Measurements from ENCODE around the gene GBGT1. TPM values are rescaled to one million over a fixed set of nuclear protein-coding genes. Genes with fewer than 3 reads are reported as not detected.

Gene GBGT1
- total RNA-seq, 2 experiments from 2014 or later, result 3.9 to 4.7 TPM

- H3K36me3 Mint-ChIP-seq (ENCODE audit: low read depth), result no peaks in the 10 kb centered on the region
- peaks cover 14% of the 10 kb centered on the region for H3K4me1 Mint-ChIP-seq (ENCODE audit: low read depth)
- H3K4me3 Mint-ChIP-seq, result no peak overlapping the region
- no peak for DNase-seq
- H3K27ac Mint-ChIP-seq, result no peak overlapping the region
- no peaks in the 10 kb centered on the region for H3K9me3 Mint-ChIP-seq
- peaks cover 19% of the 10 kb centered on the region for H3K27me3 Mint-ChIP-seq (ENCODE audit: low read depth)
- intact Hi-C loops (cut with micrococcal nuclease), result loop anchor here (5.0 kb wide), 1 partner anchor 48 kb away; no protein-coding TSS in a partner anchor
- CTCF ChIA-PET, result interaction anchor here (3.9 to 4.1 kb wide), 2 partner anchors 50 to 297 kb away, joined by 16 to 21 read pairs; no protein-coding TSS in a partner anchor
These were observed 25.1 kb upstream of the GBGT1 start for GRCh38 chr9:133188843-133189180.

GRCh38 chr9:133188006-133188842 is 24.5 kb upstream of the GBGT1 start:
- no peaks in the 10 kb centered on the region for H3K36me3 Mint-ChIP-seq (ENCODE audit: low read depth)
- intact Hi-C loops (cut with micrococcal nuclease), result loop anchor here (5.0 kb wide), 1 partner anchor 49 kb away; no protein-coding TSS in a partner anchor
- no peaks in the 10 kb centered on the region for H3K9me3 Mint-ChIP-seq
- peaks cover 22% of the 10 kb centered on the region for H3K27me3 Mint-ChIP-seq (ENCODE audit: low read depth)
- no peak for DNase-seq
- H3K27ac Mint-ChIP-seq, result no peak overlapping the region
- CTCF ChIA-PET, result interaction anchor here (2.2 to 4.1 kb wide), 5 partner anchors 11 to 298 kb away, joined by 13 to 29 read pairs (median 16); no protein-coding TSS in a partner anchor
- H3K4me1 Mint-ChIP-seq (ENCODE audit: low read depth), result peaks cover 14% of the 10 kb centered on the region
- no peak overlapping the region for H3K4me3 Mint-ChIP-seq

- peaks cover 27% of the 10 kb centered on the region for H3K27me3 Mint-ChIP-seq (ENCODE audit: low read depth)
- H3K4me1 Mint-ChIP-seq (ENCODE audit: low read depth), result peaks cover 14% of the 10 kb centered on the region
- CTCF ChIA-PET, result interaction anchor here (0.9 to 4.1 kb wide), 11 partner anchors 8 to 298 kb away, joined by 3 to 29 read pairs (median 10); no protein-coding TSS in a partner anchor
- DNase-seq, result no peak
- no peak overlapping the region for H3K27ac Mint-ChIP-seq
- no peaks in the 10 kb centered on the region for H3K36me3 Mint-ChIP-seq (ENCODE audit: low read depth)
- H3K9me3 Mint-ChIP-seq, result no peaks in the 10 kb centered on the region
- intact Hi-C loops (cut with micrococcal nuclease), result loop anchor here (5.0 kb wide), 1 partner anchor 50 kb away; no protein-coding TSS in a partner anchor
- no peak overlapping the region for H3K4me3 Mint-ChIP-seq
These were observed 23.9 kb upstream of the GBGT1 start for GRCh38 chr9:133187561-133188005.

- Mint-ChIP-seq H3K36me3 (ENCODE audit: low read depth) (no peaks in the 10 kb centered on the region), H3K4me3 (no peak overlapping the region), H3K4me1 (ENCODE audit: low read depth) (peaks cover 14% of the 10 kb centered on the region), H3K27me3 (ENCODE audit: low read depth) (peaks cover 32% of the 10 kb centered on the region), H3K27ac (no peak overlapping the region), H3K9me3 (no peaks in the 10 kb centered on the region)
- no peak for DNase-seq
- CTCF ChIA-PET, result interaction anchor here (0.8 to 4.1 kb wide), 18 partner anchors 9 to 299 kb away, joined by 3 to 29 read pairs (median 6); no protein-coding TSS in a partner anchor
- intact Hi-C loops (cut with micrococcal nuclease), result loop anchor here (1.0 to 5.0 kb wide), 2 partner anchors 51 to 300 kb away; no protein-coding TSS in a partner anchor
These were observed 23.0 kb upstream of the GBGT1 start for GRCh38 chr9:133186736-133187135.

- Mint-ChIP-seq H3K4me1 (ENCODE audit: low read depth) (peaks cover 14% of the 10 kb centered on the region), H3K27ac (no peak overlapping the region), H3K4me3 (no peak overlapping the region), H3K36me3 (ENCODE audit: low read depth) (no peaks in the 10 kb centered on the region), H3K27me3 (ENCODE audit: low read depth) (peaks cover 36% of the 10 kb centered on the region), H3K9me3 (no peaks in the 10 kb centered on the region)
- intact Hi-C loops (cut with micrococcal nuclease), result loop anchor here (1.0 to 5.0 kb wide), 3 partner anchors 52 to 219 kb away; no protein-coding TSS in a partner anchor
- peak; percentile 69 for DNase-seq
- CTCF ChIA-PET, result interaction anchor here (0.6 to 4.1 kb wide), 6 partner anchors 9 to 301 kb away, joined by 3 to 29 read pairs (median 10); no protein-coding TSS in a partner anchor
These were observed 21.3 kb upstream of the GBGT1 start for GRCh38 chr9:133184971-133185370.

- intact Hi-C loops (cut with micrococcal nuclease), result no loop called here
- Mint-ChIP-seq H3K27ac (no peak overlapping the region), H3K9me3 (no peaks in the 10 kb centered on the region), H3K36me3 (ENCODE audit: low read depth) (no peaks in the 10 kb centered on the region), H3K27me3 (ENCODE audit: low read depth) (peaks cover 25% of the 10 kb centered on the region), H3K4me1 (ENCODE audit: low read depth) (peaks cover 14% of the 10 kb centered on the region), H3K4me3 (no peak overlapping the region)
- CTCF ChIA-PET, result interaction anchor here (0.6 to 1.4 kb wide), 3 partner anchors 10 to 281 kb away, joined by 3 read pairs; no protein-coding TSS in a partner anchor
- no peak for DNase-seq
These were observed 18.4 kb upstream of the GBGT1 start for GRCh38 chr9:133182151-133182550.

- DNase-seq, result no peak
- H3K27me3 Mint-ChIP-seq (ENCODE audit: low read depth), result peaks cover 25% of the 10 kb centered on the region
- intact Hi-C loops (cut with micrococcal nuclease), result loop anchor here (2.0 kb wide), 1 partner anchor 79 kb away; no protein-coding TSS in a partner anchor
- CTCF ChIA-PET, result interaction anchor here (0.6 to 1.4 kb wide), 5 partner anchors 9 to 280 kb away, joined by 3 read pairs; no protein-coding TSS in a partner anchor
- H3K36me3 Mint-ChIP-seq (ENCODE audit: low read depth), result no peaks in the 10 kb centered on the region
- H3K9me3 Mint-ChIP-seq, result no peaks in the 10 kb centered on the region
- H3K4me3 Mint-ChIP-seq, result no peak overlapping the region
- peaks cover 14% of the 10 kb centered on the region for H3K4me1 Mint-ChIP-seq (ENCODE audit: low read depth)
- H3K27ac Mint-ChIP-seq, result no peak overlapping the region
These were observed 17.8 kb upstream of the GBGT1 start for GRCh38 chr9:133181561-133181960.

GRCh38 chr9:133180953-133181352 is 17.2 kb upstream of the GBGT1 start:
- no peak overlapping the region for H3K27ac Mint-ChIP-seq
- intact Hi-C loops (cut with micrococcal nuclease), result loop anchor here (2.0 kb wide), 1 partner anchor 78 kb away; no protein-coding TSS in a partner anchor
- CTCF ChIA-PET, result interaction anchor here (0.8 to 1.4 kb wide), 8 partner anchors 9 to 149 kb away, joined by 3 to 5 read pairs (median 3); no protein-coding TSS in a partner anchor
- H3K4me3 Mint-ChIP-seq, result no peak overlapping the region
- no peaks in the 10 kb centered on the region for H3K9me3 Mint-ChIP-seq
- H3K4me1 Mint-ChIP-seq (ENCODE audit: low read depth), result peaks cover 11% of the 10 kb centered on the region
- H3K36me3 Mint-ChIP-seq (ENCODE audit: low read depth), result no peaks in the 10 kb centered on the region
- DNase-seq, result no peak
- peaks cover 23% of the 10 kb centered on the region for H3K27me3 Mint-ChIP-seq (ENCODE audit: low read depth)

GRCh38 chr9:133173056-133173455 is 9.3 kb upstream of the GBGT1 start:
- Mint-ChIP-seq H3K9me3 (no peaks in the 10 kb centered on the region), H3K27me3 (ENCODE audit: low read depth) (no peaks in the 10 kb centered on the region), H3K36me3 (ENCODE audit: low read depth) (no peaks in the 10 kb centered on the region), H3K4me3 (no peak overlapping the region), H3K4me1 (ENCODE audit: low read depth) (no peaks in the 10 kb centered on the region), H3K27ac (no peak overlapping the region)
- intact Hi-C loops (cut with micrococcal nuclease), result no loop called here
- CTCF ChIA-PET, result interaction anchor here (2.1 to 5.5 kb wide), 2 partner anchors 13 to 14 kb away, joined by 10 to 29 read pairs; no protein-coding TSS in a partner anchor
- DNase-seq, result no peak

- intact Hi-C loops (cut with micrococcal nuclease), result no loop called here
- Mint-ChIP-seq H3K4me3 (no peak overlapping the region), H3K9me3 (no peaks in the 10 kb centered on the region), H3K27me3 (ENCODE audit: low read depth) (no peaks in the 10 kb centered on the region), H3K36me3 (ENCODE audit: low read depth) (no peaks in the 10 kb centered on the region), H3K27ac (no peak overlapping the region), H3K4me1 (ENCODE audit: low read depth) (no peaks in the 10 kb centered on the region)
- DNase-seq, result no peak
- CTCF ChIA-PET, result interaction anchor here (0.9 to 2.1 kb wide), 2 partner anchors 10 to 15 kb away, joined by 3 to 10 read pairs; no protein-coding TSS in a partner anchor
These were observed 7.6 kb upstream of the GBGT1 start for GRCh38 chr9:133171161-133171961.

GRCh38 chr9:133170716-133171115 is 7.0 kb upstream of the GBGT1 start:
- no peak overlapping the region for H3K4me3 Mint-ChIP-seq
- H3K4me1 Mint-ChIP-seq (ENCODE audit: low read depth), result no peaks in the 10 kb centered on the region
- no peaks in the 10 kb centered on the region for H3K9me3 Mint-ChIP-seq
- intact Hi-C loops (cut with micrococcal nuclease), result no loop called here
- CTCF ChIA-PET, result interaction anchor here (2.1 kb wide), 1 partner anchor 16 kb away, joined by 10 read pairs; no protein-coding TSS in a partner anchor
- no peak for DNase-seq
- H3K27ac Mint-ChIP-seq, result no peak overlapping the region
- no peaks in the 10 kb centered on the region for H3K27me3 Mint-ChIP-seq (ENCODE audit: low read depth)
- no peaks in the 10 kb centered on the region for H3K36me3 Mint-ChIP-seq (ENCODE audit: low read depth)
